Left hindlimb (tissue), 1 donor: Measurements from ENCODE around the gene CLDN4.
A peak's percentile ranks its signal among the peaks of the same experiment; 100 is the strongest.
"Not testable (repeated sequence)": the region's sequence is repeated elsewhere in the genome, so short reads cannot be mapped to it uniquely, and the experiment has no call there.

ENCODE experiments used
- DNase-seq: peaks from one replicate; pipeline ENCODE4 v3.0.0-alpha.2; 2018

CLDN4 gene

DNA sequence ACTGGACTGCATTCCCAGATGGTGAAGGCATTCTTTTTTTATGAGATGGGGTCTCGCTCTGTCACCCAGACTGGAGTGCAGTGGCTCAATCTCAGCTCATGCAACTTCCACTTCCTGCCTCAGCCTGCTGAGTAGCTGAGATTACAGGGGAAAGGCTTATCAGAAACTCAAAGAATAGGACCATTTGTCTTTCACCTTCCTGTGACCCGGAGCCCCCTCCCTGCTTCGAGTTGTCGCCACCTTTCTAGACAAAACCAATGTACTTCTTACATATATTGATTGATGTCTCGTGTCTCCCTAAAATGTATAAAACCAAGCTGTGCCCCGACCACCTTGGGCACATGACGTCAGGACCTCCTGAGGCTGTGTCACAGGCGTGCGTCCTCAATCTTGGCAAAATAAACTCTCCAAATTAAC lies 13.3 kb downstream of the CLDN4 start:
- DNase-seq, result no peak

DNA sequence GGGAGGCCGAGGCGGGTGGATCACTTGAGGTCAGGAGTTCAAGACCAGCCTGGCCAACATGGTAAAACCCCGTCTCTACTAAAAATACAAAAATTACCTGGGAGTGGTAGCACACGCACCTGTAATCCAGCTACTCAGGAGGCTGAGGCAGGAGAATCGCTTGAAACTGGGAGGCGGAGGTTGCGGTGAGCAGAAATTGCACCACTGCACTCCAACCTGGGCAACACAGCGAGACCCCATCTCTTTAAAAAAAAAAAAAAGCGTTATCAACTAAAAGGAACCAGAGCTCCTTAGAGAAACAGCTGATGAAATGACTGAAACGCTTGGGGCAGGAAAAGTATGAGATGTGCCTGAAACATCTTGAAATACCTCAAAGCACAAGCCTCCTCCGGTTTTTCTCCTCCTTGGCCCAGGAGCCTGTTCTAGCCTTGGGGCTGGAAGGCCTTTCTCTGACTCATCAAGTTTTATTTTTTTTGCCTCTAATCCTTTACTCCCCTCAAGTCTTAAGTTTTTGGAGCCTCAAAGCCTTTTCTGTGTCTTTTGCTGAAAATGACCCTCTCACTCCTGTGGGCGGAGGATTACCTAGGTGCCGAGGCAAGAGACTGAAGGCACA lies 14.2 kb downstream of the CLDN4 start:
- DNase-seq, result no peak

DNA sequence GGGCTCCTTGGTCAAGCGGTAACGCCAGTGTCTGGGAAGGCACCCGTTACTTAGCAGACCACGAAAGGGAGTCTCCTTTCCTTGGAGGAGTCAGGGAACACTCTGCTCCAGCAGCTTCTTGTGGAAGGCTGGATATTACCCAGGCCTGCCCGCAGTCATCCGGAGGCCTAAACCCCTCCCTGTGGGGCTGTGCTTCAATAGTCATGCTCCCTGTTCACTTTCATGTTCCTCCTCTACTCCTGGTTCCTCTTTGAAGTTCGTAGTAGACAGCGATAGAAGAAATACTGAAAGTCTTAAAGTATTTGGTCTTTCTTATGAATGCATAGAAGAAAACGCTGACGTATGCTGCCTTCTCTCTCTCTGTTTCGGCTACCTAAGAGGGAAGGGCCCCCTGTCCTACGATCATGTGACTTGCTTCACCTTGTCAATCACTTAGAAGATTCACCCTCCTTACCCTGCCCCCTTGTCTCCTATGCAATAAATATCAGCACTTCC lies 15.0 kb downstream of the CLDN4 start:
- not testable (repeated sequence) for DNase-seq

DNA sequence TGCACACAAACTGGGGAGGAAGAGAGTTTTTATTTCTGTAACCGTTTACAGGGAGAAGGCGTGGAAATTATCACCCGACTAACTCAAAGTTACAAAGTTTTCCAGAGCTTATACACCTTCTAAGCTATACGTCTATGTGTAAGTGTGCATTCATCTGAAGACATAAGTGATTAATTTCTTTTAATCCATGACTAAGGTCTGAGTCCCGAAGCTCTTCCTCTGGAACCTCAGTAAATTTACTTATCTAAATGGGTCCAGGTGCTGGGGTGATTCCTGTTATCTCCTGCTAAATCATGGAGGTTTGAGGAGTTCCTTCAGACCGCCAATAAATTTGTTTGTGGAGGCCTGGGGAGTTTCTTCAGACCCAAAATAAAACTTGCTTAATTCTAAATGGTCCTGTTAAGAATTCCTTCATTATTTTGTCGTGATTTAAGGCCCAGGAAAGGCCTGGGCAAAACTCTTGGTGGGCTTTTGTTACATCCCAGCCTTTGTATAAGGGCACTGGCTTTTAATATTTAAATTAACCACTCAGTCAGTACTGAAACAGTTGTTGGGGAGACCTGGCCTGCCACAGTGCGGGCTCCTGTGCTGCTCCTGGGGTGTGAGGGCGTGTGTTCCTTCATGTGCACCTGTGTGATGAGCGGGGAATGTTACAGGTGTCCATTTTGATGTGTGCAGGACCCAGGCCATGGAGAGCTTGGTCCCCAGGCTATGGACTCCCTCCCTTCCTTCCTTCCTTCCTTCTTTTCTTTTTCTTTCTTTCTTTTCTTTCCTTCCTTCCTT lies 17.3 kb downstream of the CLDN4 start:
- DNase-seq, result no peak

DNA sequence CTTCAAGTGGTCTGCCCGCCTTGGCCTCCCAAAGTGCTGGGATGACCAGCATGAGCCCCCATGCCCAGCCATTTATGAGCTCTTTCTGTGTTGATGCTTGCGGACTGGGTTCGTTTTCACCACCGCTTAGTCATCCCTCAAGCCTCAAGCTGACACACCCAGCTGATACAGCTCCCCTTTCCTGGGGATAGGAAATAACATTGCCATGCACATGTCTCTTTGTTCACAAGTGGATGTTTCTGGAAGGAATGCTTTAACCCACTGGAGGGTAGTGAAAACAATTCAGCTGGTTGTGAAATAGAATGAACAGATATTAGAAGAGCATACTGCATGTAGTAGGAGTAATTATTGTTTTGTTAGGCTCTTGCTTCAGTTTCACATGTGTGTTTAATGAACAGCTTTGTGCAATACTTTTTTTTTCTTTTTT lies 20.0 kb downstream of the CLDN4 start:
- DNase-seq, result no peak

DNA sequence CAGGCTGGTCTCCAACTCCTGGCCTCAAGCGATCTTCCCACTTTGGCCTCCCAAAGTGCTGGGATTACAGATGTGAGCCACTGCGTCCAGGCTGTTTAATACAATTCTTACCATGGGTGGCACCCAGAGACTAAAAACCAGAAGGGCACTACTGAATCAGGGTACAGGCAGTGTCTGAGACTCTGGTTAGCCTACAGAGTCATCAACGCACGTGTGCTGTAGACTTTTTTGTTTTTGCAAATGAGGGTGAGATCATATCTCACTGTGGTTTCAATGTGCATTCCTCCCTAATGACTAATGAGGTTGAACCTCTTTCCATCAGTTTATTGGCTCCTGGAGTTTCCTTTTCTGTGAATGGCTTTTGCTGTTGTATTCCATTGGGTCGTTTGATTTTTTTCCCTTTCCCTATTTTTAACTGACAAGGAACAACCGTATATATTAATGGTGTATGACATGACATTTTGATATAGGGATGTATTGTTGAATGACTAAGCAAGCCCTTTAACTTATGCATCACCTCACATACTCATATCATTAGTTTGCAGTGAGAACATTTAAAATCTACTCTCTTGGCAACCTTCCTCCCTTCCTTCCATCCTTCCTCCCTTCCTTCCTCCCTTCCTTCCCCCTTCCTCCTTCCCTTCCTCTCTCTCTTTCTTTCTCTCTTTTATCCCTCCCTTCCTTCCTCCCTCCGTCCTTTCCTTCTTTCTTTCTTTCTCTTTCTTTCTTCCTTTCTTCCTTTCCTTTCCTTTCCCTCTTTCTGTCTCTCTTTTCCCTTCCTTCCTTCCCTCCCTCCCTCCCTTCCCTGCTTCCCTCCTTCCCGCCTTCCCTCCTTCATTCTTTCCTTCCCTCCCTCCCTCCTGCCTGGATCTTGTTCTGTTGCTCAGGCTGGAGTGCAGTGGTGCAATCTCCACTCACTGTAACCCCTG lies 20.9 kb downstream of the CLDN4 start:
- no peak for DNase-seq

DNA sequence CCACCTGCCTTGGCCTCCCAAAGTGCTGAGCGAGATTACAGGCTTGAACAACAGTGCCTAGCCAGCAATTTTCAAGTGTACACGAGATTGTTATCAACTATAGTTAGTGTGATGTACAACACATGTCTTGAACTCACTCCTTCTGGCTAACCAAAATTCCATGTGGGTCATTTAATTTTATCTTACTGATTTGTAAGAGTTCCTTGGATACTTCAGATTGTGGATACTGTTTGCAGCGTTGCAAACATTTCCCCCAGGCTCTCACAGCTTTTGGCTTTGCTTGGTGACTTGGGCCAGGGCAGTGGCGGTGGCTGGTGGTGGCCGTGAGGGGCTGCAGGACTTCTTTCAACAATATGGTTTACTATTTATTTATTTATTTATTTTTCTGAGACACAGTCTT lies 21.7 kb downstream of the CLDN4 start:
- DNase-seq, result no peak

DNA sequence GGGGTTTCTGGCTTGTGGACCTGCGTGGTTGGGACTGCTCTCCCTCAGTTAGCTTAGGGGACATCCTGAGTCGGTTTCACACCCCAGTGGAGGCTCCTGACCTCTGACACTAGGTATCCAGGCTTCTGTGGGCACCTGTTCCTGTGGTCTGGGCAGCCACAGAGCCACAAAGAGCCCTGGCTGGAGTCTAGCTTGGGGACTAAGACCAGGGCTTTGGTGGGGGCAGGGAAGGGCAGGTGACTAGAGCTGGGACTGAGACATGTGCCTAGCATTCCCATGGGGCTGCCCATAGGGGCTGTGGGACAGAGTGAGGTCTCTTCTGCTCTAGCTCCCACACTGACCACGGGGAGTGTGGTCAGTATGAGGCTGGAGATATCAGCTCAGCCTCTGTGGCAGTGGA lies 26.1 kb downstream of the CLDN4 start:
- DNase-seq, result no peak

DNA sequence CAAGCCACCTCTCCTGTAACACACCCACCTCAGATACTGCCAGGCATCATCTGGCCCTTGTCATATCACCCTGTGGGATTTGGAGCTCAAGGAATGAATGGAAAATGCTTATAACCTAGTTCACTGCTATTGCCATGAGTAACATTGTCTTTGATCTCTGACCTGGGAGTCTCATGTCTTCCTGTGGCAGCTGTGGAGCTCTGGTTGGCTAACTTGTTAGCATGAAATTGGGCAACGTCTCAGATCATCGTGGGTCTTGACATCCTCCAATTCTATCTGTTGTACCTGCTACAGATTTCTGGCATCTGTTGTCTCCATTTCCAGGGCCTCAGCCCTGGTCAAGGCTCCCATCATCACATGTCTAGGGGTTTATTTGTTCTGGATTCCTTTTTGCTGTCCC lies 28.0 kb downstream of the CLDN4 start:
- no peak for DNase-seq

DNA sequence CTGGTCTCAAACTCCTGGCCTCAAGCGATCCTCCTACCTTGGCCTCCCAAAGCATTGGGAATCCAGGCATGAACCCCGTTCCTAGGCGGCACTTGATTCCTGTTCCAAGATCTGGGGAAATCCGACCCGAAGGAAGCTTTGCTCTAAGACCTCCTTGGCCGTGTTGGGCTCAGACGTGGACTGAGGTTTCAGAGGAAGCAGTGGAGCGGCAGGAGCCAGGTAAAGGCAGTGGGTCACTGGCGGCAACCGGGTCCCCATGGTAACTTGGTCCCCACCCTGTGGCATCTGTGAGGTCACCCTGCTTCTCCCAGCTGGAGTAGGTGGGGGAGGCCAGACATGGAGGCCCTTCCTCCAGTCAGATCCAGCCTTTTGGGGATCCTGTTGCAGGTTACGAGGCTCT lies 30.1 kb downstream of the CLDN4 start, which contains the start of gene TMEM270:
Gene TMEM270 (plus strand): TSS at position 301 of the 400 bp plus-strand sequence. CDS start 36 bp downstream, at position 337.
- no peak for DNase-seq

DNA sequence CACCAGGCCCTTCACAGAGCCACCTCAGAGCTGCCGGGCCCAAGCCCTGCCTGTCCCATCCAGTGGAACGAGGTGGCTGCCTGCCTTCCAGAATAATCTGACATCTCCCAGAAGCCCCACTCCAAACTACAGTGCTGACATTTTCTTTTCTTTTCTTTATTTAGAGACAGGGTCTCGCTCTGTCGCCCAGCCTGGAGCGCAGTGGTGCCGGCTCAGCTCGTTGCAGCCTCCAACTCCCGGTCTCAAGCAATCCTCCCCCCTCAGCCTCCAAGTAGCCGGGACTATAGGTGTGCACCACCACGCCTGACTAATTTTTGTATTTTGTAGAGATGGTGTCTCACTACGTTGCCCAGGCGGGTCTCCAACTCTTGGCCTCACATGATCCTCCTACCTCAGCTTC lies 30.5 kb downstream of the CLDN4 start:
- no peak for DNase-seq

DNA sequence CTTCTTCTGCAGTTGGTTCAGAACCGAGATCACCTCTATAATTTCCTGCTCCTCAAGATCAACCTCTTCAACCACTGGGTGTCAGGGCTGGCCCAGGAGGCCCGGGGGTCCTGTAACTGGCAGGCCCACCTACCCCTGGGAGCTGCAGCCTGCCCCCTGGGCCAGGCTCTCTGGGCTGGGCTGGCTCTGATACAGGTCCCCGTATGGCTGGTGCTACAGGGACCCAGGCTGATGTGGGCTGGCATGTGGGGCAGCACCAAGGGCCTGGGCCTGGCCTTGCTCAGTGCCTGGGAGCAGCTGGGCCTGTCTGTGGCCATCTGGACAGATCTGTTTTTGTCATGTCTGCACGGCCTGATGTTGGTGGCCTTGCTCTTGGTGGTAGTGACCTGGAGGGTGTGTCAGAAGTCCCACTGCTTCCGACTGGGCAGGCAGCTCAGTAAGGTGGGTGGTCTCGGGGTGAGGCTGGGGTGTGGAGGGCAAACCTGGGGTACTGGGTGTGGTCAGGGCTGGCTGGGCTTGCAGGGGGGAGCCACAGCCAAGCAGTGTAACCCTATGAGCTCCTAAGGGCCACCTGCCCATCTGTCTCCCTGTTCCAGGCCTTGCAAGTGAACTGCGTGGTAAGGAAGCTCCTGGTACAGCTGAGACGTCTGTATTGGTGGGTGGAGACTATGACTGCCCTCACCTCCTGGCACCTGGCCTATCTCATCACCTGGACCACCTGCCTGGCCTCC lies 34.4 kb downstream of the CLDN4 start:
- no peak for DNase-seq

DNA sequence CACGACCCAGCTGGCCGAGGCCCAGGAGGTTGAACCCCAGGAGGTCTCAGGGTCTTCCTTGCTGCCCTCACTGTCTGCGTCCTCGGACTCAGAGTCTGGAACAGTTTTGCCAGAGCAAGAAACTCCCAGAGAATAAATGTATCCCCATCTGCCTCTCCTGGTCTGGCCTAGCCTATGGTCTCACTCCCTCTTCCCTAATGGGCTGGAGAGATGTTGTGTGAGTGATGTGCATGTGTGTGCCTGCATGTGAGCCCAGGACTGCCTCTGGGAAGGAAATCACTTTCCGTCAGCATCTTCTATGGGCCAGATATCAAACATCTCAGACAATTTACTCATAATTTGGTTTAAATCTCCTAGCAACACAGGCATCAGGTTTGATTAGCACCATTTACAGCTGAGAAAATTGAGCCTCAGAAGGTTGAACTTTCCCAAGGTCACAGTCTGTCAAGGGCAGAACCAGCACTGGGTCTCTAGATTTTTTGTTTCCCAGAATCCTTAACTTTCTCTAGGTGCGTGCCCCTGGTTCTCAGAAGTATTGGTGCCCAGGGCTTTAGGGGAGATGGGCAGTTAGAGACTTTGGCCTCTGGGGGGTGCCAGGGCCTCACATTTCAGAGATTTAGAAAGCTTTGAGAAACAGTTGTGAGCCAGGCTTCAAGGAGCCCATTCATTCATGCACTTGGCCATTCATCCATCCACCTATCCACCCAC lies 35.1 kb downstream of the CLDN4 start:
- no peak for DNase-seq

DNA sequence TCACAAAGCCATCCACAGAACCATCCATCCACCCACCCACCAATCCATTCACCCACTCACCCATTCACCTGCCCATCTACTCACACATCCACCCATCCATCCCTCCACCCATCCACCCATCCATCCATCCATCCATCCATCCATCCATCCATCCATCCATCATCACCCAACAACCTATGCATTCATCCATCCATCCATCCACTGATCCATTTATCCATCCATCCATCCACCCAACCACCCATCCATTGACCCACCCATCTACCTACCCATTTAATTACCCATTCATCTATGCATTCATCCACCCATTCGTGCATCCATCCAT lies 35.6 kb downstream of the CLDN4 start:
- DNase-seq, result no peak

DNA sequence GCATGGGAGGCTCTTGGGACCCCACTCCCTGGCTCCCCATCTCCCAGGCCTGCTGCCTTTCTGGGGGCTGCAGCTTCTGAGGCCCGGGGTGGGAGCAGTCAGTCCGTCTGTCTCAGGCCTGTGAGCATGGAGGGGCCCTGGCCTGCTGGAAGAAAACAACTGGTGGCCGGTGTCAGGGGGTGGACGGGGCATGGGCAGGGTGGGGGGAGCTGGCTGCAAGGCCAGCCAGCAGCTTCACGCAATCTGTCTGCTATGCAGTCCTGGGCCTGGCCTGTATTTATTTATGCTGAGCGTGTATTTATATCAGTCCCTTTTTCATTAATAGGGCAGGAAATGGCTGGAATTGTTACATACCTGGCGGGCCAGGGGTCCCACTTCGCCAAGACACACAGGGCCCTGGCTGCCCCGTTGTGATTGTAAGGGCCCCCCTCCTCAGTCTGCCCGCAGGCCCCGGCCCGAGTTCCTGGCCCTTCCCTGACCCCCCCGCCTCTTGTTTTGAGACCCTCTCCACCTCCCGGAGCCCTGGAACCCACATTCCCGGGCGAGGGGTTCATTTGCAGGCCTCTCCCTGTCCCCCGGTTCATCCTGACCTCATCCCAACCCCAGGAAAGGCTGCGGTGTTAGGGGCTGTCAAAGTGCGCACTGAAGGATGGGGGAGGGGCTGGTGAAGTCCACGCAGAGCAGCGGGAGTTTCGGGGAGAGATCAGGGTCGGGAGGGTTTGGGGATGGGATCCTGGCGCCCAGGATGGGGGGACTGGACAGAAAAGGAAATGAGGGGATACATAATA lies 38.4 kb downstream of the CLDN4 start:
- peak; percentile 59 for DNase-seq

DNA sequence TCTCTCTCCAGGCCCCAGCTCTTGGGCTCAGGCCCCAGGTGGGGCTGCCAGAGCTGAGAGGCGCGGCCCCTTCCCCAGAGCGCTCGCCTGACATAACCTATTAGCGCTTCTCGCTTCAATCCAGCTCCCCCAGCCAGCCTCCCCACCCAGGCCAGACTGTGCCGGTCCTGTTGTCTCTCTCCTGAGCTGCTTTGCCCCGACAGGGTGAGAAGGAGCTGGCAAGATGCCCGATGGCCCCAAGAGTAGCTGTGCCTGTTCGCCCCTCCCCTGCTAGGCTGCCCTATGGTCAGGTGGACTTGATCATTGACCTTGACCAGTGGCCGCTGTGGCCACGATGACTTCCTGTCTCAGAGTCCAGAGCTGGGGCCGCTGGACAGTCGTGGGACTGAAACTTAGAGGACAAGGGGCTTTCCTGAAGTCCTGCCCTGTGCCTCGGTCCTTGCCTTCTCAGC lies 39.3 kb downstream of the CLDN4 start:
- peak; percentile 66 for DNase-seq

DNA sequence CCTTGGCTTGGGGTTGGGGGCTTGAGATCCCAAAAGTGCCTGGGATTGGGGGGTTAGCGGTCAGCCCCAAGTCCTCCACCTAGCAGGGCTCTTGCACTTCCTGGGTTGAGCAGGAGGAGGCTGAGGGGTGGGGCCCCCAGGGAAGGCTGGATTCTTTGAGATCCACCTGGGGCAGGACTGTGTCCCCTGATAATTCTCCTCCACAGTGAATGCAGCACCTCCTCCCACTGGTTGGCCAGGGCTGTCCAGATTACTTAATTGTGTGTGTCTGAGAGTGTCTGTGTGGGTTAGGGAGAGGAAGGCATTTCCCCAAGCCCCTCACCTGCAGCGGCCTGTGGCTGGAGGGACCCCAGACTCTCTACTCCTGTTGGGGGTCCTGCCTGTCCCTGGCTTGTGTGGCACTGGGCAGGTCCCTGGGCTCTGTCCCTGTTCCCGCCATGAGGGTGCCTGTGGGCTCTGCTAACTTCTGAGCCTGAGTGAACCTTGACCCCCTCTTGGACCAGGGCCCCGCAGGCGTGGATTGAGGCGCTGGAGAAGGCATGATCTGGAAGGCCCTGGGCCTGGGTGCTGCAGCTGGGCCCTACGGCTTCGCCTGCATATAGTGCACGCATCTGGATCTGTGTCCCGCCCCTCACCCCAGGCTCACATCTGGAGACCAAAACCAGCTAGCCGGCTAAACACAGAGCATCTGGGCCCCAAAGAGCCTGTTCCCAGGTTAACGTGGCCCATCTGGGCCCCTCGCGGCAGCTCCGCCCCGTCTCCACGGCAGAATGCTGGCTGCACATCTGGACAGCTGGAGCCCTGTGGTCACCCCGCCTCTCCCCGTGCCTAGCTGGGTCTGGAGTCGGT lies 40.6 kb downstream of the CLDN4 start:
- DNase-seq, result peak; percentile 77

DNA sequence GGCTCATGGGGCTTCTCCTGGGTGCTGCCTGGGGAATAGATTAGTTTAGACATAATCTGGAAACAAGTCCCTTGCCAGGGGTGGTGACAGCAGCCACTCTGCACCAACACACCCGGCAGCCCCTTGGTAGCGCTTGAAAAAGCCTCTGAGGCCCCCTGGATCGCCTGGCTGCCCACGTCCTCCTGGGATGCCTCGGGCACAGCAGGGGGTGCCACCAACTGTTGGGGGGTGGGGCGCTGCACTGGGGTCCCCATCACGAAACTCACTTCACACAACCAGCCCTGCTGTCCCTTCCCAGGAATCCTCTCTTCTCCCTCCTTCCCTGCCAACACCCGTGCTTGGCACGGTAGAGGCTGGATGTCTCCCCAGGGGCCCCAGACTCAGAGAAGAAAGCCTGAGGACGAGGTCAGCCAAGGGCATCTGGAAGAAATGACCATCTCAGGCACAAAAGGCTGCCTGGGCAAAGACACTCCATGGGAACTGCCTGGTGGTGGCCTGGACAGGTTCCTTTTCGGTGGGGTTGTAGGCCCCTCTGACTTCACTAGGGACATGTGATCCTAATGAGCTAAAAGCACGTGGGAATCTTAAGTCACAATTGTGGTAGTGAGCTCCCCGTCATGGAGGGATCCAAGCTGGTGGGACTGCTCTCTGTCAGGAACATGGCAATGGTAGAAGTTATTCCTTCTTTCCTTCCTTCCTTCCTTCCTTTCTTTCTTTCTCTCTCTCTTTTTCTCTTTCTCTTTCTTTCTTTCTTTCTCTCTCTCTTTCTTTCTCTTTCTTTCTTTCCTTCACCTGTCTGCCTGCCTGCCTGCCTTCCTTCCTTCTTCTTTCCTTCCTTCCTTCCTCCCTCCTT lies 41.5 kb downstream of the CLDN4 start:
- DNase-seq, result no peak

DNA sequence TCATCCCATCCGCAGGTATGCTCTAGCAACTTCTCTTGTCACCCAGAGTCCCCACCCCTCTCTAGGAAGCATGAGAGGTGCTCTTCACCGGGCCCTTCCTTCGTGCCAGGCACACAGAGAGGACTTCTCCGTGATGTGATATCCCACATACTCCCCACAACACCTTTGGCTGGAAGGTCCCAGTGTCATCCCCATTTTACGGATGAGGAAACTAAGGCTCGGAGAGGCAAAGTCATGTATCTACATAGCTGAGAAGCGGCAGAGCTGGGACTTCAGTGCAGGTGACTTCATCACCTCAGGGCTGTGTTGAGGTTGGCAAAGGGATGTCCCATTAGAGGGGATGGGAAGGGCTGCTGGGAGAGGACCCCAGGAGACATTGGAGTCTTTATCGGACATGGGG lies 45.6 kb downstream of the CLDN4 start:
- DNase-seq, result no peak
